Measurements from ENCODE around the gene IGSF9B.
"Not testable (repeated sequence)": the region's sequence is repeated elsewhere in the genome, so short reads cannot be mapped to it uniquely, and the experiment has no call there.

IGSF9B gene, protein sequence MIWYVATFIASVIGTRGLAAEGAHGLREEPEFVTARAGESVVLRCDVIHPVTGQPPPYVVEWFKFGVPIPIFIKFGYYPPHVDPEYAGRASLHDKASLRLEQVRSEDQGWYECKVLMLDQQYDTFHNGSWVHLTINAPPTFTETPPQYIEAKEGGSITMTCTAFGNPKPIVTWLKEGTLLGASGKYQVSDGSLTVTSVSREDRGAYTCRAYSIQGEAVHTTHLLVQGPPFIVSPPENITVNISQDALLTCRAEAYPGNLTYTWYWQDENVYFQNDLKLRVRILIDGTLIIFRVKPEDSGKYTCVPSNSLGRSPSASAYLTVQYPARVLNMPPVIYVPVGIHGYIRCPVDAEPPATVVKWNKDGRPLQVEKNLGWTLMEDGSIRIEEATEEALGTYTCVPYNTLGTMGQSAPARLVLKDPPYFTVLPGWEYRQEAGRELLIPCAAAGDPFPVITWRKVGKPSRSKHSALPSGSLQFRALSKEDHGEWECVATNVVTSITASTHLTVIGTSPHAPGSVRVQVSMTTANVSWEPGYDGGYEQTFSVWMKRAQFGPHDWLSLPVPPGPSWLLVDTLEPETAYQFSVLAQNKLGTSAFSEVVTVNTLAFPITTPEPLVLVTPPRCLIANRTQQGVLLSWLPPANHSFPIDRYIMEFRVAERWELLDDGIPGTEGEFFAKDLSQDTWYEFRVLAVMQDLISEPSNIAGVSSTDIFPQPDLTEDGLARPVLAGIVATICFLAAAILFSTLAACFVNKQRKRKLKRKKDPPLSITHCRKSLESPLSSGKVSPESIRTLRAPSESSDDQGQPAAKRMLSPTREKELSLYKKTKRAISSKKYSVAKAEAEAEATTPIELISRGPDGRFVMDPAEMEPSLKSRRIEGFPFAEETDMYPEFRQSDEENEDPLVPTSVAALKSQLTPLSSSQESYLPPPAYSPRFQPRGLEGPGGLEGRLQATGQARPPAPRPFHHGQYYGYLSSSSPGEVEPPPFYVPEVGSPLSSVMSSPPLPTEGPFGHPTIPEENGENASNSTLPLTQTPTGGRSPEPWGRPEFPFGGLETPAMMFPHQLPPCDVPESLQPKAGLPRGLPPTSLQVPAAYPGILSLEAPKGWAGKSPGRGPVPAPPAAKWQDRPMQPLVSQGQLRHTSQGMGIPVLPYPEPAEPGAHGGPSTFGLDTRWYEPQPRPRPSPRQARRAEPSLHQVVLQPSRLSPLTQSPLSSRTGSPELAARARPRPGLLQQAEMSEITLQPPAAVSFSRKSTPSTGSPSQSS (N-terminal part only)

DNA sequence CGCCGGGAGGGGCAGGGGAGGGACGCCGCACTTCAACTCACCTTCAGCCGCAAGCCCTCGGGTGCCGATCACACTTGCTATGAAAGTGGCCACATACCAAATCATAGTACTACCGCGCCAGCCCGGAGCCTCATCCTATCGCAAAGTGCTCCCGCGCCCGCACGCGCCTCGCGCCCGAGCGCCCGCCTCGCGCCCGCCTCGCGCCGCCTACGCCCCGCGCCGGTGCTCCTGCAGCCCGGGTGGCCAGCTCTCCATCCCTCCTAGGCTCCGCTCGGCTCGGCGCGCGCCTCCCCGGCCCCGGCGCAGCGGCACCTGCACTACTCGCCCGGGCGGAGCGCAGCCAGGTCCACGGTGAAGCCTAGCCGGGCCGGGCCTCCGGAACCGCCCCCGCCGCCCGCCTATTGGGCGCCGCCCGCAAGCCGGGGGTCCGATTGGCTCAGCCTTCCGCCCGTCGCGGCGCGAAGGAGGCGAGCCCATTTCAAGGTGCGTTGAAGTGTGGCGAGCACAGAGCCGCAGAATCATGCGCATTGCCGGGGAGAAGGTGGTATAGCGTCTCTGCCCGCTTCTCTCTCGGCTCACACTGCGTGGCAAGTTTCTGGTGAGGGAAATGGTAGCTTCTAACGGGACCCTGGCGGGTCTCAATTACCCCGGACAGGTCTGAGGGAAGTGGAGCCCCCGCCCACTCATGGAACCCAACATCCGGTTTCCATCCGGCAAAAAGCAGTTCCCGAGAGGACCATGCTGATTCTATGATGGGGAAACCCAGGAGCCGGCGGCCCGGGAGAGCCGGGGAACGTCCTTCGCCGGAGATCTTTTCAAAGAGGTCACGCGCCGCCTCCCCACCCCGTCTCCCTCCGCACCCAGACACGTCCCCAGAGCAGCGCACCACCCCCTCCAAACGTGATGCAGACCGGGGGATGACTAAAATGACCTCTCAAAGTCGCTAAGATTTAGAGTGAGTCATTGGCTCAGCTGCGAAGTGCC, at the start of gene IGSF9B:
Gene IGSF9B, minus strand, starts transcription at position 319 of the 984 bp plus-strand sequence. Its CDS starts 214 bp downstream, at position 105.
- DNase-seq: peak; percentile 94

DNA sequence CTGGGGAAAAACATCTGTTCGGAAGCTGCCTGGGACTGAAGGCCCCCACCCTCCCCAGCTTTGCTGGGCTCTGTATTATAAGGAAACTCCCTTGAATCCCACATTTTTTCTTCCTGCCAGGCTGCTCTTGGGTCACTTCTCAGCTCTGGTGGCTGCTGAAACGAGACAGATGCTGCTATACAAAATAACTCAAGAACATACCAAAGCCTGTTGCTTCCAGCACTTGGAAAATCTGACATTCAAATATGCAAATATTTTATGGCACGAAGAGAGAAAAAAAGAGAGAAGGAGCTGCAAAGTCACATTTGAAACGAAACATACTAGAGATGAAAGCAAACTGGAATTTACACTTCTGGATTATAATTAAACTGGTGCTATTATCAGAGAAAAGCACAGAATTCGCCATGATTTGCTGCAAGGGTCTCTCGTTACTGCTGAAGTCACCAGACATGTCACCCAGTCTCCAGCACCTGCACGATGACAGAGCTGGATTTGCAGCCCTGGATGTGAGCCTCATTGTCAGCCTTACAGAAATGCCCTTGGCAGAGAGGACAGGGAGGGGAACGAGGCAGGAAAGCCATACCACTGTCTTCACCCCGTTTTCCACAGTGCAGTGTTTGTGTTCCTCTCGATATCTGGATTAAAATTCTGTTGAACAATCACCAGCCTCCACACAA, 47.9 kb upstream of the IGSF9B start:
- no peak for DNase-seq

DNA sequence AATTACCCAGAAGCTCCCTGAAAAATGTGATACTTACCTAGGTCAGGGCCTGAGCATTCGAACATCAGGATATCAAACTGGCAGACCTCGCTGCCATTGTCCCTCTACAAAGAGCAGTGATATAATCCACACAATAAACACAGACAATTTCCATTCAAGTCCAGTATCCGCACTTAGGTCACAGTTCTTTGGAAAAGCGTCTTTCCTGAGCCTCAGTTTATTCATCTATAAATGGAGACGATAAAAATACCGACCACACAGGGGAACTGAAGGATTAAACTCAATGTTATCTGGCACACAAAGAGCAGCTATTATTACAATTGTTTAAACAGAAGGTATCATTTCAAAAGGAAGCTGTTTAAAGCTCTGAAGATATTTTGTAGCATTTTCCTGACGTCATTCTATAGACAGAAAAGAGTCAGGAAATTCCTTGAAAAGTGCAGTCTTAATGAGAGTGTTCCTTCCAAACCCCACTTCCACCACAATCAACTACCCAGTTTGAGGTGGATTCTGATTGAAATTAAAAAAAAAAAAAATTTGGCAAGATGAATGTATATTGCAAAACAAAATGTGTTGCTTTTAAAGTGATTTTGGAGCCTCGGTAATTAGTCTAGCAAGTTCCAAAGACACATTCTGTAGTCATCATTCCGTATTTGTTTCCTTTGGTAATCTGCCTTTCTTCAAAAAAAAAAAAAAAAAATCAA, 47.2 kb upstream of the IGSF9B start:
- DNase-seq: no peak

DNA sequence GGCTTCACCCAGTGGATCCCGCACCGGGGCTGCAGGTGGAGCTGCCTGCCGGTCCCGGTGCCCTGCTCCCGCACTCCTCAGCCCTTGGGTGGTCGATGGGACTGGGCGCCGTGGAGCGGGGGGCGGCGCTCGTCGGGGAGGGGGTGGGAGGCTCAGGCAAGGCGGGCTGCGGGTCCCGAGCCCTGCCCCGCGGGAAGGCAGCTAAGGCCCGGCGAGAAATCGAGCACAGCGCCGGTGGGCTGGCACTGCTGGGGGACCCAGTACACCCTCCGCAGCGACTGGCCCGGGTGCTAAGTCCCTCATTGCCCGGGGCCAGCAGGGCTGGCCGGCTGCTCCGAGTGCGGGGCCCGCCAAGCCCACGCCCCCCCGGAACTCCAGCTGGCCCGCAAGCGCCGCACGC, 46.1 kb upstream of the IGSF9B start:
- not testable (repeated sequence) for DNase-seq

DNA sequence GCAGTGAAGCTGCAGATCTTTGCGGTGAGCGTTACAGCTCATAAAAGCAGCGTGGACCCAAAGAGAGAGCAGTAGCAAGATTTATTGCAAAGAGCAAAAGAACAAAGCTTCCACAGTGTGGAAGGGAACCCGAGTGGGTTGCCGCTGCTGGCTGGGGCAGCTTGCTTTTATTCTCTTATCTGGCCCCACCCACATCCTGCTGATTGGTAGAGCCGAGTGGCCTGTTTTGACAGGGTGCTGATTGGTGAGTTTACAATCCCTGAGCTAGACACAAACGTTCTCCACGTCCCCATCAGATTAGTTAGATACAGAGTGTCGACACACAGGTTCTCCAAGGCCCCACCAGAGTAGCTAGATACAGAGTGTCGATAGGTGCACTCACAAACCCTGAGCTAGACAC, 45.6 kb upstream of the IGSF9B start:
- DNase-seq: not testable (repeated sequence)

DNA sequence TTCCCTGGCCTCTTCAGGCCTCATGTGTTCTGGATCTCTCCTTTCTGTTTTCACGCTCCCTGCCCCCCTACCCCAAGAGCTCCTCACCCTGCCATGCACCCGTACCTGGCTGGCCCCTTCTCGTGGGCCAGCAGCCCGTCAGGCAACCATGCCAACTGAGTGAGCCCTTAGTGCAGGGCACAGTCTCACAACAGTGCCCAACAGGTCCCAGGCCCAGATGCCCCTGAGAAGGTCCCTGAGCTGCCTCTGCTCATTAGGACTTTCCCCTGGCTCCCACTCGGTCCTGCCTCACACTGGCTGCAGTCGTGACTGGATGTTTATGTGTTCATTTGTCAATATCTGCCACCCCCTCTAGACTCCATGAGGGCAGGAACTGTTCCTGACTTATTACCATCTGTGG, 44.8 kb upstream of the IGSF9B start:
- no peak for DNase-seq

DNA sequence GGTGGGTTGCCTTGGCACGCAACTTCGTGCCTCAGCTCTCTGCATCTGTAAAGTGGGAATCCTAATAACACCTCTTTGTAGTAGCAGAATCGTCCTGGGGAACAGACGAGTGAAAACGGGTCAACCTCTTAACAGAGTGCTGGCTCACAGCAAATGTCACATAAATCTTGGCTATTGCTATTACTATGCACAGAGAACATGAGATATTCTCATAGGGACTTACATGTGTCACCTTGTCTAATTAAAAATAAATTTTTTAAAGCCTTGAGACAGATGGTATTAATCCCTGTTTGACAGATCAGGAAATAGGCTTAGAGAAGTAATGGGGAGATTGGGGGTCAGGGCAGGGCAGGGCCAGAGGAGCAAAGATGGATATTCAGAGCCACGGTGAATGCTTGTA, 44.3 kb upstream of the IGSF9B start:
- DNase-seq: no peak

DNA sequence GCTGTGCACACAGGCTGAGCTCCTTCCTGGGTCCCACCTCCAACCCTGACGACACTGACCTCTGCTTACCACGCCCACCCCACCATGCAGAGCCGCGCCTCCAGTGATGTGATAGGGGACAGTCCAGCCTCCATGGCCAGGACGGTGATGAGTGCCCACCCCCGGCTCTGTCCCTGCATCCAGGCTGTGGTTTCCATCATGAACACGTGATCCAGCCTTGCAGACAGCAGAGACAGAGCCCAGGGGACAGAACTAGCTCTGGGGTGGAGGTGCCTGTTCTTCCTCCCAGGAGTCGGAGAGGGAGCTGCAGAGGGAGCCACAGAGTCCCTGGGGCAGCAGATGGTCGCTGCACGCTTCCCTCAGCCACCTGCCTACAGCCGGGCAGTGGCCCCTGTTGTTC, 42.6 kb upstream of the IGSF9B start:
- no peak for DNase-seq

DNA sequence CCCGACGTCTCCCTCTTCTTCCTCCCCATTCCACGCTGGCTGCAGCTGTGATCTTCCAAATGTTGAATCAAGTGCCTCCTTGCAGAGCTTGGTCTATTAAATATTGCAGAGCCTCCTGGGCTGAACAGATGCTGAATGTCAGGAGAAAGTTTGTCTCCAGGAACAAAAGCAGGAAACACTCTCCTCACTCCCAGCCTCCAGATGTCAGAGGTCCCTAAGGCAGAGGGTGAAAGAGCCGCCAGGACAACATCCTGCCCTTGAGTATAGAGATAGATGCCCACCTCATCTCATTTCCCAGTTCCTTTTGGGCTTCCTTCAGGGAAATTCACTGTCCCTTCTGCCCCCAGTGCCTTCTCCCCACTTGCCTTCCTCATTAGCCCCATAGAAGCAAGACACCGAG, 40.8 kb upstream of the IGSF9B start:
- no peak for DNase-seq

DNA sequence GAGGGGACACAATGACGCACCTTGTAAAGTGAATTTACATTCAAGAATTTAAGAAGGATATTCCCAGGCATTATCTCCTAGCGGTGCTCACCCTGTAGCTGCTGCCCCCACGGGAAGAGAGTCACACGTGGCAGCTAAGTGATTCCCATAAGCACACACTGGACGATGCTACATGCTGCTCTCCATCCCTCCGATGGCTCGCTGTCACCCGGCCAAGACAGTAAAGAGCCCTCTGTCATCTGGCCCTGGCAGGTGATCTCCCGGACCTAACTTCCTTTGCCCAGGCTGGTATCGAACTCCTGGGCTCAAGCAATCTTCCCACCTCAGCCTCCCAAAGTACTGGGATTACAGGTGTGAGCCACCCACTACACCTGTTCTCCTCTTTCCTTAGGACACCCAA, 39.9 kb upstream of the IGSF9B start:
- DNase-seq: no peak

DNA sequence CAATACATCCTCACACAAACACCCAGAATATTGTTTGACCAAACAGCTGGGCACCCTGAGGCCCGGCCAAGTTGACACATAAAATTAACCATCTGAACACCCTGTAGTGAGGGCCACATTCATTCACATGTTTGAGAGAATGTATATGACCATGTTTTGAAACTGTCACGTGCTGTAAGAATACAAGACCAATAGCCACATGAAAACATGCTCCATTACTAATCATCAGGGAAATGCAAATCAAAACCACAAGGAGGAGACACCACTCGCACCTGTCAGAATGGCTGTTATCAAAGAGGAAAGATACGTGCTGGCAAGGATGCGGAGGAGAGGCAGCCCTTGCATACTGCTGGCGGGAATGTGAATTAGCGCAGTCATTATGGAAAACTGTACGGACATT, 38.3 kb upstream of the IGSF9B start:
- no peak for DNase-seq

DNA sequence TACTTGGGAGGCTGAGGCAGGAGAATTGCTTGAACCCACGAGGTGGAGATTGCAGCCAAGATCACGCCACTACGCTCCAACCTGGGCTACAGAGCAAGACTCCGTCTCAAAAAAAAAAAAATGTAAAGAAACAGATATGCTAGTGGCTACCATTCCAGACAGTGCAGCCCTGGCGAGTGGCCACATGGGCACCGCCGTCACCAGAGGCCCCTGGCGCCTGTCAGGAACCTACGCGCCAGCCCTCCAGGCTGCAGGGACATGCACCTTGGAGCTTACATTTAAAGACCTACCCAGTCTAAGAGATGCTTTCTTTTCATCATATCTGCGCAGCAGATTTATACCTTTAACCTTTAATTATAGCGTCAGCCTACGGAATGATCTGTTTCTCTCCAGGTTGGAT, 37.2 kb upstream of the IGSF9B start:
- DNase-seq: no peak

DNA sequence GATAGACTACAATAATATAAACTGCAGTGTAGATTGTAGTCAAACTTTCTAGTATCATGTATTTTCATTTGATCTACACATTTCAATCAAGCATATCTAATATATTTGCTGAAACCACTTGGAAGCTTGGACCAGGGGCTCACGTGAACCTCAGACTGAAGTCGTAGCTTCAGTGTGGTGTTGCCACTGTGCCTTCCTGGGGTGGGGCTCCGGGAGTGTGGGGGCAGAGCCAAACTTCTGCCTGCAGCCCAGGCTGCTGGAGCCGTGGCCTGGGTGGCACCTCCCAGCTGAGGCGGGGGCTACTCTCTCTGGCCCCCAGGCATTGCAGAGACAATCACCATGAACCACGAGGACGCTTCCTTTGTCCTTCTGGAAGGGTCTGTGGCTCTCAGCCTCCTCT, 36.3 kb upstream of the IGSF9B start:
- DNase-seq: no peak

DNA sequence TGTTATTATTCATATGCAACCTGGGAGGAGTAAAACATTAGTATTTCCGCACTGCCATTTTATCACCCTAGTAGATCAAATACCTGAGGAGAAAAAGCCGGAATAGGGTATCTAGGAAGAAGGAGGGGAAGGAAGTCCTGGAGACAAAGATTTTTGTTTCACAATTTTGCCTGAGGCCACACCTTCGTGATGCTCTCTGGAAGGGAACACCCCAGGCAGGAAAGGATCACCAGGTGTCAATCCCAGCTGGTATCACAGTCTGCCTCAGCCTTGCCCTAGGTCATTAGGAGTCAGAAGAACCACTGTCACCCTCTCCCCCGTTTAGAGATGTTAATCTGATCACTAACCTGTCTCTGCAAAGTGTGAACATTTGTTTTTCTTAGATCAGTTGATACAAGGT, 35.4 kb upstream of the IGSF9B start:
- DNase-seq: no peak

DNA sequence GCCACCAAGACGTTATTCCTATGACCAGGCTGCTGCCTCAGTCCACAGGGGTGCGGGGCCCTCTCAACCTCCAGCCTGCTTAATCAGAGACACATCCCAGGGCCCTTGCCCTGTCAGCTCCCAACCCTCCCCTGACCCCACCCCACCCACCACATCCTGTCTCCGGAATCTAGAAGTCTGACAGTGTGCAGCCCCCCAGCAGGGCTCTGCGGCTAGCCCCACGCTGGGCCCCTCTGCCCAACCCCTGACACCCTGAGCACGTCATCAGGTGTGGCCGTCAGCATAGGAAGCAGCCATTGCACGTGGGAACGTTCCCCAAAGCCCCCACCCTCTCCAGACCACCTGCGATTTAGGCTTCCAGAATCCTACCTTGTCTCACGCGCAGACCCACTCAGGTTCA, 34.3 kb upstream of the IGSF9B start:
- DNase-seq: no peak

DNA sequence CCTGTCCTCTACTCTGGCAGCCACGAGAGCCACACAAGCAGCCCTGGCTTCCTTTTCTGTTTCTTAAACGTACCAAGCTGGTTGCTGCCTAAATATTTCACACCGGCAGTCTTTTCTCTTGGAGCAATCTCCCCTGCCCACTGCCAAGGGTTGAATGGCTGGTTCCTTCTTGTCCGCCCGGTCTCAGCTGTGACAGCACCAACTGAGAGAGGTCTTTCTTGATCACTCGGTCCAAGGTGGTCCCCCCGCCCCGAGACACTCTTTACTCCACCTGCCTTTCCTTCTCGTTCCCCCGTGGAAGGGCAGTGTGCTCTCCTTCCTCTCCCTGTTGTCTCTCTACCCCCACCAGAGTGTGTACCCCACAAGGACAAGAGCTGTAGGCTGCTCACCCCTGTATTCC, 33.7 kb upstream of the IGSF9B start:
- no peak for DNase-seq

DNA sequence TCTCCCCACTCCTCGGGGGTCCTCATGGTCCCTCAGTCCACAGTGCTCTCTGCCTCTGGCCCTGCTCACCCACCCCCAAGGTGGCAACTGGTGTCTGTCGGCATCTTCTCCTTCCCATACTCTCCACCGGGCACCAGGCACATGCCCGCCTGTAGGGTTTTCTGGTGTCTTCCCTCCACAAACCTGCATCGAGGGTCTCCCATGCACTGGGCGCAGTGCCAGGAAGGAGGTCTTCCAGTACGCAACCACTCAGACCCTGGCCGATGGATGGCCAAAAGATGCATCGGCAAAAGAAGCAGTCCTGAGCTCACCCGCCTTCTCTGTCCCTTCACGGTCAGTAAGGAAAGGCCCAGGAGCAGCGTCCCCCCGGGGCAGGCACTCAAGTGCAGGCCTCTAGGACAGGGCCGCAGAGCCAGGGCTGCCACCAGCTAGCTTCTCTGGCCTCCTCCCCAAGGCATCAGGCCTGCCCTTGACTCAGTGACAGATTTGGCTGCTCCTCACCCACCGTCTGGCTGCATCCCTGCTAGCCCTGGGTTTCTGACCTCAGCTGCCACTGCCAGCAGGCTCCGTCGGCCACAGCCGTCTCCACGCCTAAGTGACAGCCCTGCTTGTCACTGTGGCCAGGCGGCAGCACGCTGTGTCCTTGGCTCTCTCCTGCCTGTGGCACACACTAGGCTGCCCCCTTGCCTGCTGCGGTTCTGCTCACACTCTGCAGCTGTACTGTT, 32.1 kb upstream of the IGSF9B start:
- no peak for DNase-seq

DNA sequence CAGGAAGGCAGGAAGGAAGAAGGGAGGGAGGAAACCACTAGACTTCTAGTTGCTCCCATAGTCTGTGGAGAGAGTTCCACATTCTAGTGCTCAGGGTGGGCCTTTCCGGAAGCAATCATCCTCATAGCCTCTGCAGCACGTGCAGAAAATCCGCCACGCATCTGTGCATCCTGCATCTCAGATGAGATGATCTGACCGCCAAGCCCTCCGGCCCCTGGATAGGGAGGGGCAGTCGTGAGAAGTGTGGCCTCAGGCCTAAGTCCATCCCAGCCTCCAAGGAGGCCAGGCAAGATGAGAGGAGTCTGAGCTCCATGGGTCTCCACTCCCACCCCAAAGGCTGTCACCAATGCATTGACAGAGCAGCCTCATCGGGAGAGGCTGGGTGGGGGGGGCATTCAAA, 30.4 kb upstream of the IGSF9B start:
- no peak for DNase-seq

DNA sequence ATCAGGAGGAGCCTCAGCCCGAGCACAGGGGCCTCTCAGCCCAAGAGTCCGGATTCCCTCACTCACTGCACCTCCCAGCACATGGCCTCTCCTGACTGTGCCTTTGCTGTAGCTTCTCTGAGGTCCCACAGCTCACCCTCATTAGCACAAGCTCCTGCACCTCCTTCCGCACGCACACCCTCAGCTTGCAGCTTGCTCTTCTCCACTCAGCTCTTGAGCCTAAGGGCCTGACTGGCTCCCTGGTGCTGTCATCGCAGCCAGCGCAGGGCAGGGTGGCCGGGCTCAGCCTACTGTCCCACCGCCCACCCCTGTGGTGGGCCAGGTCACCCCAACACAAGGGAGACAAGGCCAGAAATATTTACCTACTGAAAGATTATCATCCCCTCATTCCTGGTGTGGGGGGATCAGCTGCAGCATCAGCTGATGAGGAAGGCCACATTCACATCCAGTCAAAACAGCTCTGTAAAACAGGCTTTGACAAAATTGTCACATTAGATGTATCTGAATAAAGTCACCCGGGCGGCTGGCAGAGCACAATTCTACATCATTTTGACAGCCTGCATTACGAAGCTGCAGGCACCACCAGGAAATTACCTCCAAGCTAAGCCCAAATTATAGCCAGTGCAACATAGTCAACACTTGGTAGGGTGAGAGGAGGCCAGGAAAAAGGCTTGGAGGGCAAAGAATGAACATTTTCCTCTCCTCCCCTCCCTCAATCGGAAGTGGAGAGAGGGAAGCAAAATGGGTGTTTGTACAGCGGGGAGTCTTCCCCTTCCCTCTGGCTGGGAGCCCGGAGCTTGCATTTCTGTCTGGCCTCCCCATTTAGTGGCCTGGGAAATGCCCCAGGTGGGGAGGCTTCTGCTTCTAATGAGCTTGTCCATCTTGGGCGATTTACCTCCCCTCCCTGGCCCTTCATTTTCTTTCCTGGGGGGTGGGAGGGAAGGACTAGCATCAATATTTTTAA, 29.5 kb upstream of the IGSF9B start:
- DNase-seq: no peak

Measured in activated naive CD4-positive, alpha-beta T cell treated with anti-CD3 and anti-CD28 coated beads, Interleukin-2, amount 50 U/mL, for 16 hours (primary cell).